HG02870 (cell line): ENCODE measurements around the gene CDC45.

Source experiments
- ATAC-seq: cut with Tn5 transposase; IDR thresholded peaks from one replicate; pipeline ENCODE4 v1.9.1; 2021; ENCODE audit warnings: mild to moderate bottlenecking, moderate library complexity; ENCODE audit not compliant: unreplicated experiment

CDC45 gene

GRCh38 chr22:19466848-19467752 lies 12.6 kb upstream of the CDC45 start:
- no peak for ATAC-seq

GRCh38 chr22:19467912-19468311 lies 11.8 kb upstream of the CDC45 start:
- ATAC-seq, result no peak

- ATAC-seq, result no peak
Observed at GRCh38 chr22:19469421-19469820, 10.3 kb upstream of the CDC45 start.

GRCh38 chr22:19470010-19470409 lies 9.7 kb upstream of the CDC45 start:
- ATAC-seq, result no peak

GRCh38 chr22:19471572-19471971 lies 8.1 kb upstream of the CDC45 start:
- no peak for ATAC-seq

- ATAC-seq, result no peak
Observed at GRCh38 chr22:19472233-19472632, 7.5 kb upstream of the CDC45 start.

GRCh38 chr22:19473578-19473977 lies 6.1 kb upstream of the CDC45 start:
- ATAC-seq, result no peak

- ATAC-seq, result no peak
Observed at GRCh38 chr22:19476023-19476422, 3.7 kb upstream of the CDC45 start.

GRCh38 chr22:19477321-19478044 lies 2.2 kb upstream of the CDC45 start:
- no peak for ATAC-seq

GRCh38 chr22:19478045-19478900 lies 1.4 kb upstream of the CDC45 start:
- no peak for ATAC-seq

- peak; percentile 47 for ATAC-seq
Observed at GRCh38 chr22:19478901-19479354, 792 bp upstream of the CDC45 start, which contains the start of gene UFD1. Gene UFD1, minus strand, starts transcription at chr22:19479193. Its CDS starts 108 bp downstream, at chr22:19479085.

- ATAC-seq, result no peak
Observed at GRCh38 chr22:19480173-19480568, 451 bp downstream of the CDC45 start.

- ATAC-seq, result no peak
Observed at GRCh38 chr22:19480789-19481188, 1.1 kb downstream of the CDC45 start.

GRCh38 chr22:19482297-19482696 lies 2.6 kb downstream of the CDC45 start:
- no peak for ATAC-seq

- ATAC-seq, result no peak
Observed at GRCh38 chr22:19483481-19484244, 3.9 kb downstream of the CDC45 start.

GRCh38 chr22:19488285-19488684 lies 8.6 kb downstream of the CDC45 start:
- ATAC-seq, result no peak

- no peak for ATAC-seq
Observed at GRCh38 chr22:19488884-19489843, 9.4 kb downstream of the CDC45 start.

GRCh38 chr22:19490628-19491230 lies 11.0 kb downstream of the CDC45 start:
- ATAC-seq, result no peak
